SK-MEL-5 (cell line): Measurements from ENCODE around the gene GRAMD1B. TPM values are rescaled to one million over a fixed set of nuclear protein-coding genes. Genes with fewer than 3 reads are reported as not detected.

Experiments
- DNase-seq: peaks from one replicate; pipeline ENCODE4 v3.0.0-alpha.2; 2016; ENCODE audit warnings: low read depth, low spot score
- in situ Hi-C: cut with HindIII; loops from 2 replicates; pipeline ENCODE4 v1.10.0; 2016; ENCODE audit warnings: low sequenced_read_pairs, high pct_unique_total_duplicates, low pct_unique_long_range_greater_than_20kb
- total RNA-seq: library from RNA; depleted of rRNA; stranded (reverse); fragments of >200 nt; shearing (Covaris generic); gene quantifications from 2 replicates; pipeline ENCODE4 v1.2.3, GENCODE V29; 2014

Gene GRAMD1B
- total RNA-seq, 1 experiment from 2014 or later, result 721 TPM

DNA sequence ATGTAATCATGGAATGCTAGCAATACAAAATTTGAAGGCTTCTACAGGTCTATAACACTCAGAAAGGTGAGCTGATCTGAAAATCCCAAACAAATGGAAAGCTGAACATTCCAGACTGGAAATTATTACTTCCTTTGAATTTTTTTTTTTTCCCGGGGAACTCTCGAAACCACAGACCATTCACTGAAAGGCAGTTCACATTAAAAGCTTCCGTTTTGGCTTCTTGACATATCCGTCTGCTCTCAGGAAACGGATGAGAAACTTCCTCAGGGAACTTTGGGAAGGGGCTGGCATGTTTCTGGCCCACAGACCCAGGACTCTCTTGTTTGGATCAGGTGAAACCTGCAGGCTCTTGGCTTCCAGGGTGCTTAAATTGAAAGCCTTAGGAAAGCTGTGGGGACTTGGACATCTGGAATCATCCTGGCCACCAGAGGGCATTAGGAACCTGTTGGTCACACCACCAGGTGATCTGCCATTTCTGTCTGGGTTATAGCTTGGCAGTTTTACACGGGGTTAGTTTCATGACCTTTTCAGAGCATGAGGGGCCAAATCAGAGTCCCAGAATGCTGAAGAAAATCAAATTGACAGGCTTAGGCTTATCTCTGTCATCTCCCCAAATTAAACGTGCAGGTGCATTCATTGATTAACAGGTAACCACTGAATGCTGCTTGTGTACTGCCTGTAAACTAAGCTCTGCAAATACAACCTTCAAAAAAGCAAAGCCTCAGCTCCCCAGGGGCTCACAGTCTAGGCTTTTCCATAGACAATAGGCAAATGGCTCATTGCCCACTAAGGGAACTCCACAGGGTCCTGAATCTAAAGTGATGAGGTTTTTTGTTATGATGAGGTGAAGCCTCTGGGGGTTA lies 22.7 kb upstream of the GRAMD1B start:
- in situ Hi-C loops, result no loop called here

GRCh38 chr11:123407996-123408597 lies 22.0 kb upstream of the GRAMD1B start:
- in situ Hi-C loops, result no loop called here
- no peak for DNase-seq

More for the DNA sequence above, 22.7 kb upstream of the GRAMD1B start:
- DNase-seq, result peak; percentile 78

DNA sequence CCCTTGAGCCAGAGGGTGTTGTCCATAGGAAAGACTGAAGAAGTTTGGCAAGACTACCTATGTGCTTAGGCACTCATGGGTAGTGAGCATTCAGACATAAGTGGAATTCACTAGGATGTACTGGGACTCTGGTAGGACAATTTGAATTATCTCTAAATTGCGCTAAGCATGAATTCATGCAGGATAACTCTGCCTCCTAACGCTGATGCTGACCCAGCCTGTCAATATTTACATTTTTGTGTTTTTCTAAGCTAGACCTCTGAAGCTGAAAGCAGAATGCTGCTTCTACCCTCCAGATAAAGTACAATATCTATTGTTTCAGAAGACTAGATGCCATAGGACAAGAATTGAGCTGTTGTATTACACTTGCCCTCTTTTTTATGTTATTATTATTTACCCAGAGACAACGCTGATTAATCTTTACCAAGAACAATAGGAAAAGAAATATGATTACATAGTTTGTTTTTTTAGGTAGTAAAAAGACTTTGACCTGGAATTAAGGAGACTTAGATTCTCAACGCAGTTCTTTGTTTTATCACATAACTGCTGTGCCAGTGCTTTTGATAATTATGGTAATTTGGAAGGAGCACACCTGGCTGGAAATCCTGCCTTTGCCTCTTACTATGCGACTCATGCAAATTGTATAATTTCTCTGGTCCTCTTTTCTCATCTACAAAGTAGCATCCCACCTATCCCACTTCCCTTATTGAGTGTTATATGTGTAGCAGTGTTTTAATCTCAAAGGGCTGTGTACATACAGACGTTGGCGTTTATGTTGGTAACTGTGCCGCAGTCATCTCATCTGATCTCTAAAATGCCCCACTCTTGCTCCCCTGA lies 21.2 kb upstream of the GRAMD1B start:
- DNase-seq, result no peak
- in situ Hi-C loops, result no loop called here

DNA sequence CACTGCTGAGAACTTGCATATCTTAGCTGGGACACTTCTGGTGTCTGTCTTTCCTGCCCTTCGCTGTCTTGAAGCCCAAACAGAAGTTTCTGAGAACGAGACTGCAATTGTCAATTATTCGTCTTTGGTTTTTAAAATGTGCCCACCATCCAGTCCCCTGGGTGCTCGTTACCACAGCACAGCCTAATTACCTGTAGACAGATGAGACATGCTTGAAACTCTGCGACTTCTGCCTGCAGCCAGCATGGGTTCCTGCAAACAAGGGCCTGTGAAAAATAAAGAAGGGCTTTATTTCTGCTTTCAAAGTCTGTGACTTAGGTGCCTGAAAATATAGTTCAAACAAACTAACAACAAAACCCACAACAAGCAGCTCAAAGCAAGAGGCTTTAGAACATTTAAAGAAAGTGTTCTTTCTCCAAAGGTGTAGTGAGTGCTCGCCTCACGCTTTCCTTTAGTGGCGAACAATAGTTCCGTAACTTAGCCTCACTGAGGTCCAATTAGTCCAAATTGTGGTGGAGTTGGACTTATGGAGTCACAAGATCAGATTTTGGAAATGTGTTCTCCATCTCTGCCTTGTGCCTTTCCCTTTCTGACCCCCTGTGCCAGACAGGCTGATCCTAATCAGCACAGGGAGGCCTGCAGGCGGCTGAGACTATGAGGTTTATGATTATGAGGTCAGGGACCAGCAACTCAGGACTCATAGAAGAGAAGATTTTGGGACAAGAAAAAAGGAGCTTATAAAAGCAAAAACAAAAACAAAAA lies 20.4 kb upstream of the GRAMD1B start:
- in situ Hi-C loops, result no loop called here
- DNase-seq, result no peak

- in situ Hi-C loops, result no loop called here
- DNase-seq, result no peak
These were observed 19.9 kb upstream of the GRAMD1B start for GRCh38 chr11:123410218-123410549.

GRCh38 chr11:123413636-123414035 lies 16.4 kb upstream of the GRAMD1B start:
- DNase-seq, result no peak
- in situ Hi-C loops, result no loop called here

DNA sequence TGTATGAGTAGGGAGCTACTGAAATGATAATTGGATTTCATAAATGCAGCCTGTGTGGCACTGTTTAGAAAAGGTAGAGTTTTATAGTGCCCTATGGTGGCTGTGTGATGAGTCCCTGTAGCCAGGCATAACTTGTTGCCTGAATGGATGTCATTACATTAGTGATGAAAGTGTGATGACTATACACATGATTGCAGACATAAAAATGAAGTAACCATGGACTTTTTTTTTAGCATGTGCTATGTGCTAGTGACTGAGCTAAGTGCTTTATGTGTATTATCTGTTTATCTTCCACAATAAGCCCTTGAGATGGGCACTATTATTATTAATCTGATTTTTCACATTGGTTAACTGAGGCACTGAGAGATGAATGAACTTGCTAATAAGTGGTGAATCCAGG lies 13.5 kb upstream of the GRAMD1B start:
- in situ Hi-C loops, result no loop called here
- DNase-seq, result no peak

DNA sequence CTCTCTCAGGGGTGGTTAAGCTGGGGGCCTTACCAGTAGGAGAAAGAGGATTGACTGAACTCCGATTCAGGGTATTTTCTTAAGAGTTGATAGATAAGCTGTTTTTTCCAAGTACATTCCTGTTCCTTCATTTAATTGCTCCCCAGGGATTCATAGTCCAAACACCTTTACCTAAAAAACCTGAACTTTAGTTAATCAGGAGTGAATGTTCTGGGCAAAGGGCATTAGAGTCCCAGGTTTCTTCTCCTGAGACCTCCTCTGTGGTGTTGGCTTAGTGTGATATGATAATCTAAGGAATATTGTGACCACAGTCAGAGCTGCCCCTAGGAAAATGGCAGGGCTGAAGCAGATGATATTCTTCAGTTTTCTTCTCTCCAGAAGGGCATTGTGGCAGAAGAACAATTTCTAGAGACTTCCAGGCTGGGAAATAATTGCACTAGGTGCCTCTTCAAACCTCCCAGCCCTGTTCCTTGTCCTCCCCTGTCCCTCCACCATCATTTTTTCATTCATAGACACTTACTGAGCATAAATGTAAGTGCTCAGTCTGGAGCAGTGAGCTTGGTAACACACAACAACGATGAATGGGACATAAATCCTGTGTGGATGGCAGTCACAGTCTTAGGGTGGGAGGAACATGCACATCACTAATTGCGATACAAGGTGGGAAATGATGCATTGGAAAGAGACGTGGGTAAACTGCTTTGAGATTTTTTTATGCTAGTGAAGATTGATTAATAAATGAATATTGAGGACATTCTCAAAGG lies 11.5 kb upstream of the GRAMD1B start:
- in situ Hi-C loops, result no loop called here
- no peak for DNase-seq

DNA sequence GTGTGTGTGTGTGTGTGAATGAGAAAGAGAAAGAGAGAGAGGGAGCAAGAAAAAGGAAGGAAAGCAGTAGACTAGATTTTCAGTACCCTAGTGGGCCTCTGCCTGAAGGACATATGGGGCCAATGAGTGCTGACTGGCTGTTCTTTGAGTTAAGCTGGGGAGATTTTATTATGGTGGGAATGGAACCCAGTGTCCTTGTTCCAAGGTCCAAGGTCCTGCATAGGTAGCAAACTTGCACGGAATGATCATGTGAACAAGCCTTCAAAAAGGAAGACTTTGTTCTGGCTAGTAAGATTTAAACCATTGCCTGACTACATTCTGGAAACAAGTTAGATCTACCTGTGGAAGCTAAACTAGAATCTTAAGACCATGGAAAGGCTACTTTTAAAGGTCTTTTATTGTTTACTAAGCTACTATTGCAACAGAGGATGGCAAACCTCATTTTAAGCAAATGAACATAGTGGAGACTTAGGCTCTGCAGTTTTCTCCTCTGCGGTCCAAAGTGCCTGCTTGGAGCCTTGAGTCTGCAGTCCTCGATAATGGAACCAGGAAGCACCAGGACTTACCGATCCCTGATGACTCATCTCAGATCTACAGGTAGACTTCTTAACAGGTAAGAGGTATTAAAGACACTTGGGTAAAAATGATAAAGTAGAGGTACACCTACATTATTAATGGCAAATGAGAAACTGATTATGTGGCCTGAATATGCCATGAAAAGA lies 10.2 kb upstream of the GRAMD1B start:
- DNase-seq, result no peak
- in situ Hi-C loops, result no loop called here

GRCh38 chr11:123421589-123421988 lies 8.5 kb upstream of the GRAMD1B start:
- in situ Hi-C loops, result no loop called here
- no peak for DNase-seq

DNA sequence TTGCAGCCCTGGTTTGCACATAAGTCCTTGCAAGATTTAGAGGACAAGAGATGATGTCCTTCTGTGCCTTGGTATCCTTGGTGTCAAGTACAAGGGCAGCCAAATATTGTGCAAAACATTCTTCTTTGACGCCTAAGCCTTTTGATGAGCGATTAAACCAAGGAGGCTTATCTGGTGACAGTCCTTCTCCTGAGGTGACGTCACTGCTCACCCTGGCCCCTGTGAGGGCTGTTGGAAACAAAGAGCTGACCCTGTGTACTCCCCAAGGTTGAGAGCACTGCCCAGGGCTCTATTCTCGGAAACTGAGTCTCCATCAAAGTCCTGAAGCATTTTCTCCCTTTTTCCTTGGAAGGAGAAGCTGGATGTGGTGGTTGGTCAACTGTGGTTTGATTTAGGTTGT lies 4.7 kb upstream of the GRAMD1B start:
- in situ Hi-C loops, result no loop called here
- DNase-seq, result no peak

DNA sequence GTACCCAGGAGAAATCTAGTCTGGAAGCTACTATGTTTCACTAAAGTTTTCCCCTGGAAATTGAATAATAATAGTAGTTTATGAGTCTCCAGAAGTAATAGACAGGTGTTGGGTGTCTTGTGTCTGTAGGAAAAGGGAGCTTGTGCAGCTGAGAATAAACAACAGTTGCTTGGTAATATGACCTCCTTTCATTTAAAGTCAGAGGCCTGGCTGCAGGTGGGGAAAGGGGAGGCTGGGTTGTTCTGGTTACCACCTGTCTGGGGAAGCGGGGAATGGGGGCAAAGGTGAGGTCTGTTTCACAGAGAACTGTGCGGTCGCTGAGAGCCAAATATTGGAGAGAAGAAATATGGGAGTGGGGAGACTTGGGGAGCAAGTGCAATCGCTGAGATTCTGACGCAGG lies 3.3 kb upstream of the GRAMD1B start:
- in situ Hi-C loops, result no loop called here
- no peak for DNase-seq

DNA sequence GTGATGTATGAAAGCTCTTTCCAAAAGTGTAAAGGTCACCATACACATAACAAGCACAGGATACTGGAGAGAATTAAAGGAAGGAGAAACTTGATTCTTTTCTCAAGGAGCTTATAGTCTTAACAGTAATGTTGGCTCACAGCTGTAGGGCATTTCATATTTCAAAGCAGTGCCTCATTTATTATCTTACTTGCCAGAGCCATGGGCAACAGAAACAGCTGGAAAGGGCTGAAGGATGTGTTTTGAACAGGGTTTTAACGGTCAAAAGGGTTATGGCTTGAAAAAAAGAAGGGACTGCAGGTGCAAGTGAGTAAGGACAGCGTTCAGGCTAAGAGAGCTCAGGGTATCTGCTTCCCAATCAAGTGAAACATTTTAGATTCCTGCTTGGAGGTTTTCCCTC lies 2.7 kb upstream of the GRAMD1B start:
- in situ Hi-C loops, result no loop called here
- no peak for DNase-seq

DNA sequence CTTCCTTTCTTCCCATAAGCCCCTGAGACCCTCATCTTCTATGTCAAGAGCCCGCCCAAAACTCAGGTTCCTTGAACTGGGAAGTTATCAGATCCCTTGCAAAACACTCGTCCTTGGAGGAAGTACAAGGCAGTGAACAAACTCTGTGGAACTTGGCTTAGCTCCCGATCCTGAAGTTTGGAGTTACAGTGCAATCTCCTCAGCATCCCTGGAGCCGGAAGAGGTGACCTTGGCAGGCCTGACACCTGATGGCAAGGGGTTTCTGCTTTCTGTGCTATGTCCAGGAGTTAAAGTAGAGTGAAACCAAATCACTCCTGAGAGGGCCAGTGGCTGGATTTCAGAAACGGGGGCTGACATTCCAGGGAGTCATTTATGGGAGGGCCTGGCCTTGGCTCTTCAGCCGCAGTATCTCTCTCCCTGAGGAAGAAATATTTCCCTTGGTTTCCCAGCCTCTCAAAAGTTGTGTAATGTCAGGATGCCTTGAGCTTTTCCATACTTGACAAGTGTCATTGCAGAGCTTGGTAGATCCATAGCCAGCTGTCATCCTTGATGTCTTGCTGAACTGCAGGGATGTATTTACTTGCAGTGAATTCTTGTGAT lies 1.9 kb upstream of the GRAMD1B start:
- in situ Hi-C loops, result no loop called here
- DNase-seq, result no peak

DNA sequence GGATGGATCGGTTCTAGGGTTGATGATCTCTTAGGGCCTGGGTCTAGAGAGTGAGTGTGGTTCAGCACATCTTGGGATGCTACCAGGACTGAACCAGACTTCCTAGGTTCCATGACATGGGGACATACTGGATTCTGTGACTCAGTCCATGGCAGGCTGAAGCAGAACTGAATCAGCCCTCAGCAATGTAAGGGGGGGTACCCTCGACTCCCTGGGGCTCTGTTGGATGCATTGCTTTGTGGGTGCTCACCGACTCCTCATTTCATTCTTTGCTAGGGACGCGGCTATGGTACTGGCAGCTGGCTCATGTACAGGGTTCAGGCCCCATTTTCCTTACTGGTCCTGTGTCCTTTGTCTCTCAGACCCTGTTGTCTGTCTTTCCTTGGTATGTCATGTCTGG lies 733 bp upstream of the GRAMD1B start:
- in situ Hi-C loops, result no loop called here

GRCh38 chr11:123430721-123431497 lies 840 bp downstream of the GRAMD1B start:
- in situ Hi-C loops, result no loop called here
- peak; percentile 37 for DNase-seq

More for the DNA sequence above, 733 bp upstream of the GRAMD1B start:
- DNase-seq, result no peak
